Measurements from ENCODE around the gene ACSF3. TPM values are rescaled to one million over a fixed set of nuclear protein-coding genes. Genes with fewer than 3 reads are reported as not detected.

Gene ACSF3
- total RNA-seq, 1 donor from 2014 or later = 25.5 TPM

DNA sequence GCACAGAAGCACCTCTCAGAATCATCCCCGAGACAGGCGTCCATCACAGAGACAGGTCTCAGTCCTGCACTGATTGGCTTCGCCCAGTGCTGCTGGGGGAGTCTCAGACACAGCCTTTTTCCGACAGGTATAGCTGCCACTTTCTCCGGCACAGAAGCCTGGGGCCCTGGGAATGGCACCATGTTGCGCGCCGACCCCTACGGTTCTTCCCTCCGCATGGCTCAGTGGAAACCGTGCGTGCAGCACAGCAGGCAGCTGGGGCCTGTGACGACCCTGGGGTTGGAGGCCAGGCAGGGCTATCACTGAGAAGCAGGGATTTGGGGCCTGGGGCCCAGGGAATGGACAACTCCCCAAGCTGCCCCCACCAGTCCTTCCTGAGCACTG lies 48.2 kb downstream of the ACSF3 start:
- no peak for ATAC-seq
- DNase-seq (ENCODE audit: low spot score) = no peak

- ATAC-seq (no peak), DNase-seq (ENCODE audit: low spot score) (no peak)
These were observed 49.0 kb downstream of the ACSF3 start for GRCh38 chr16:89142474-89143195.

DNA sequence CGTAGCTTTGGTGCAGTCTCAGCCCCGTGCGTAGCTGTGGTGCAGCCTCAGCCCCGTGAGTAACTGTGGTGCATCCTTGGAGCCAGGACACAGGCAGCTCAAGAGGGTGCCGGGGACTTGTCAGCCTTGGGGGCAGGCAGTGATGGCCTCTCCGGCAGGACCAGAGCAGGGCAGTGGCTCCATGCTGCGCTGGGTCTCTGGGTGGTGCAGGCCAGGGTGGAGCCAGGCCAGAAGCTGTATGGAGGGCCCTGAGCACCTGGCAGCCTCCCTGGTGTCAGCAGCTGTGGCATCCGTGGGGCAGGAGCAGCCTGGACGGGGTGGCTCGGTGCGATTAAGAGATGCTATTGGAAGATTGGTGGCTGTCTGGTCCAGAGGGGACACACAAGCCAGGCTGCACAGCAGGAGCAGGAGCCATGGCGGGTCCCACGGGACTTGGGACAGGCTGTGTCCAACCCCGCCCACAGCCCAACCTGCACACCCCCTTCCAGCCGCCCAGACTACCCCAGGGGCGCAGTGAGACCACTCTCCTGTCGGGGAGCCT lies 49.6 kb downstream of the ACSF3 start:
- DNase-seq (ENCODE audit: low spot score) (no peak), ATAC-seq (no peak)

- DNase-seq (ENCODE audit: low spot score) (no peak), ATAC-seq (no peak)
These were observed 50.4 kb downstream of the ACSF3 start for GRCh38 chr16:89143911-89144675.

- DNase-seq (ENCODE audit: low spot score) (no peak), ATAC-seq (no peak)
These were observed 51.0 kb downstream of the ACSF3 start for GRCh38 chr16:89144681-89145080.

DNA sequence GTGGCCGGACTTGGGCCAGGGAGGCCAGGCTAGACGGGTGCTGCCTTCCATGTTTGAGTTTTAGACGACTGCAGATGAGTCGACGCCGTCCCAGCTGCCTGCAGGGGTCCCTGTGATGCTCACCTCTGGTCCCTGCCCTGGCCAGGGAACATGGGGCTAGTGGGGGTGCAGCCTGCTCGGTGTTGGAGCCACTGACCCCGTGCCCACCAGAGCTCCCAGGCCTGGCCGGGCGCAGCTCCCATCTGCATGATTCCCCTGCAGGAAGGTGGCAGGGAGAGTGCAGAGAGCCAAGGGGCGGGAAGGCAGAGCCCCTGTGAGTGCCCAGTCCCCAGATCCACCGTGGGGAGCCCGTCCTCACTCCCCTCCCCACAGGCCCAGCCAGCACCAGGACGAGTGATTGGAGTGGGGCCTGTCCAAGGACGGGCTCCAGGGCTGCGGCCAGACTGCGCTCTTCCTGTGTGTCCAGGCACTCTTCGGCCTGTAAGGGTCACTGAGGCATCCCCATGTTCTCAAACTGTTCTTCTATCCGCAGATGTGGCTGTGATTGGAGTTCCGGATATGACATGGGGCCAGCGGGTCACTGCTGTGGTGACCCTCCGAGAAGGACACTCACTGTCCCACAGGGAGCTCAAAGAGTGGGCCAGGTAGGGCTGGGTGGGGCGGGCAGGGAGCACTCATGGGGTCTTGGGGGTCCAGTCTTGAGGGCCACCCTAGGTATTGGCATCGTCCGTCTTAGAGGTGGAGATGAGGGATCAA lies 51.9 kb downstream of the ACSF3 start:
- no peak for DNase-seq (ENCODE audit: low spot score)
- no peak for ATAC-seq

DNA sequence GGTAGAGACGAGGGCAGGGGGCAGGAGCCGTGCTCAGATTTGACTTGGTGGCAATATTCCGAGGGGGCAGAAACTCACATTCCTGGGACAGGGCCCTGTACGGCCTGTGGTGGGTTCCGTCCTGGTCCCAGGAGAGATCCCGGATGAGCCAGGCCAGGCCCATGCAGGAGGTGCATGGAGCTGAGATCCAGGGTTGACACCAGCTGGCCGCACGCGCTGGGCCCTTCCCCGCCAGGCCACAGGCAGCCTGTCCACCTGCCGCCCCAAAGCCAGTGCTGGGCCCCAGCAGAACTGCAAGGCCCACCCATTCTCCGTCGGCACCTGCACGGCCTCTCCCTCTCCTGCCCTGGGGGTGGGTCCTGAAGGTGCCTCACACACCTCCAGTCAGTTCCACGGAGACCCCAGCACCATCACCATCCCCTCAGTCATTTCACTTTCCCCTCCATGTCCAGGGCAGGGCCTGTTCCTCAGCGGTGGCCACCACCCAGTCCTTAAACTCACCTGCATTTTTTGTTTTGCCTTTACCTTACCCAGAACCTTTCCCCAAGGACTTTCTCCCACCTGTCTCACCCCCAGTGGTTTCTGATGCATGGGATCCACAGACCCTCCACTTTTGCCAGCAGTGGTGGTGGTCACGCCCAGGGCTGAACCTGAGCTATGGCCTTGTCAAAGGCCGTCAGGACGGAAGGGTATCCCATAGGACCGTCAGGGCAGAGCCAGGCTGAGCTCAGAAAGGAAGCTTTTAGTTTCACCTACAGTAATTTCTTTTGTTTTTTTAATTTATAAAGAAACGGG lies 52.8 kb downstream of the ACSF3 start:
- ATAC-seq = no peak
- DNase-seq (ENCODE audit: low spot score) = no peak

DNA sequence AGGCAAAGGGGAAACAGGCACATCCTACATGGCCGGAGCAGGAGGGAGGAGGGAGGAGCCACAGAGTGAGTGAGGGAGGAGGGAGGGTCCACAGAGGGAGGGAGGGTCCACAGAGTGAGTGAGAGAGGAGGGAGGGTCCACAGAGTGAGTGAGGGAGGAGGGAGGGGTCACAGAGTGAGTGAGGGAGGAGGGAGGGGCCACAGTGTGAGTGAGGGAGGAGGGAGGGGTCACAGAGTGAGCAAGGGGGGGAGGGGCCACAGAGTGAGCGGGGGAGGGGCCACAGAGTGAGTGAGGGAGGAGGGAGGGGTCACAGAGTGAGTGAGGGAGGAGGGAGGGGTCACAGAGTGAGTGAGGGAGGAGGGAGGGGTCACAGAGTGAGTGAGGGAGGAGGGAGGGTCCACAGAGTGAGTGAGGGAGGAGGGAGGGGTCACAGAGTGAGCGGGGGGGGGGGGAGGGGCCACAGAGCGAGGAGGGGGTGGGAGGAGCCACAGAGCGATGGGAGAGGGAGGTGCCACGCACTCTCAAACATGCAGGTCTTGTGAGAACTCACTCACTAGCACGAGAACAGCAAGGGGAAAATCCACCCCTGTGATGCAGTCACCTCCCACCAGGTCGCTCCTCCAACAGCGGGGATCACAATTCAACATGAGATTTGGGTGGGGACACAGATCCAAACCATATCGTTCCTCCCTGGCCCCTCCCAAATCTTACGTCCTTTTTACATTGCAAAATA lies 53.6 kb downstream of the ACSF3 start:
- ATAC-seq = no peak
- DNase-seq (ENCODE audit: low spot score) = no peak

DNA sequence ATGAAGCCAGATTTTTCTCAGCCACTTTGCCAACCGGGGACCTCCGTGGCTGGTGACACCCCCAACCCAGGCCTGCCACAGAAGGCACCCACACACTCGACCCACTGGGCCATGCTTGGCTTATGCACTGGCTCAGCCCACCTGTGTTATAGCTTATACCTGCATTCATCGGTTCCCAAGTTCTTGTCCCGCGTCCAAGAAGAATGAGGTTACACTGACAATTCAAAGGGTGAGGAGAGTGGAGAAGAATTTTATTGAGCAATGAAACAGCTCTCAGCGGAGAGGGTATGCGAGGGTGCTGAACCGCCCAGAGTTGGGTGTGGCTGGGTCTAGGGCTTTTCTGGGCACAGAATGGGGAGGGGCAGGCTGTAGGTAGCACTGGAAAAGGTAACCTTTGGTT lies 55.7 kb downstream of the ACSF3 start:
- DNase-seq (ENCODE audit: low spot score) (no peak), ATAC-seq (no peak)

DNA sequence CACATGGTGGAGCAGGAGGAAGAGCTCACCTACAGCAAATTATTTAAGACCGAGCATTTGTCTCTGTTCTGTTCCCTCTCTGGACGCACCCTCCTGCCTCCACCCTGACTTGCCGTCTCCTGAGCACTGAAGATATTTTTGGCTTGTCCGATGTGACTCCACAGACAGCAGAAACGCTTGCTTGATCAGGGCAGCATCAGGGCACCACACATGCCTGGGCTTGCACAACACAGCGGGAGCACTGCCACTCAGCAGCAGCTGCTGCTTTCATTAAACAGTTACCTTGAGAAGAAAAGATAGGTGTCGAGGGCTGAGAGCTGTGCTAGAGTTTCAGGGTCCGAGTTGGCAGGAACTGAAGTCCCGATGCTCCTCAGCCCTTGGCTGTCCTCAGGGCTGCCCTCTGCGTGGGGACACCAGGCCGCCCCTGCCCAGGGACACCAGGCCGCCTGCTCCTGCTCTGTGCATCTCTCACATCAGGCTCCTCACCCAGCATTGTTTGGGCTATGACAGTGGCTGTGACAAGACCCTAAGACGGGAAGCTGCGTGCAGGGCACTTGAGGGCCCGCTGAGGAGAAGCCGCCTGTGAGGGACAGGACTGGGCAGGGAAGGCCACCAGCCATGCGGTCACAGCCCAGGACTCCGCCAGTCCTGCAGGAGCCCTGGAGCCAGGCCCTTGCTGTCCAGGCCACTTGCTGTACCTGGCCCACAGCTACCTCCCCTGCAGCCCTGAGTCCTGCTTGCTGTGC lies 56.6 kb downstream of the ACSF3 start:
- ATAC-seq (no peak), DNase-seq (ENCODE audit: low spot score) (no peak)

- DNase-seq (ENCODE audit: low spot score) (no peak), ATAC-seq (no peak)
These were observed 57.3 kb downstream of the ACSF3 start for GRCh38 chr16:89150981-89151380.

GRCh38 chr16:89152831-89153700 lies 59.4 kb downstream of the ACSF3 start:
- DNase-seq (ENCODE audit: low spot score) (no peak), ATAC-seq (no peak)

DNA sequence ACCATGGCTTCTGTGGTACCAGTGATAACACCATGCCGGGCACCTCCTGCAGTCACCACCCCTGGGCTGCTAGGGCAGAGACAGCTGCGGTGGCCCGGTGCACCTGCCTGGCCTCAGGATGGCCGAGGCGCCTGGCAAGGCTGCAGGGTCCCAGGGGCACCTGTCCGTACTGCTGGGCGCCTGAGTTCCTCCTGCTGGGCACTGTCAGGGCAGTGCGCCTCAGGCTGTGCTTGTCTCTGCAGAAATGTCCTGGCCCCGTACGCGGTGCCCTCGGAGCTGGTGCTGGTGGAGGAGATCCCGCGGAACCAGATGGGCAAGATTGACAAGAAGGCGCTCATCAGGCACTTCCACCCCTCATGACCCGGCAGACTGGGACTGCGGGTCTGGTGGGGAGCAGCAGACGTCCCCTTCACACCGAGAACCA lies 60.2 kb downstream of the ACSF3 start:
- DNase-seq (ENCODE audit: low spot score) (no peak), ATAC-seq (peak; percentile 21)

- DNase-seq (ENCODE audit: low spot score) = no peak
- ATAC-seq = peak; percentile 17
These were observed 60.9 kb downstream of the ACSF3 start for GRCh38 chr16:89154390-89155183.

- DNase-seq (ENCODE audit: low spot score) (no peak), ATAC-seq (peak; percentile 34)
These were observed 61.6 kb downstream of the ACSF3 start for GRCh38 chr16:89155184-89155679.

DNA sequence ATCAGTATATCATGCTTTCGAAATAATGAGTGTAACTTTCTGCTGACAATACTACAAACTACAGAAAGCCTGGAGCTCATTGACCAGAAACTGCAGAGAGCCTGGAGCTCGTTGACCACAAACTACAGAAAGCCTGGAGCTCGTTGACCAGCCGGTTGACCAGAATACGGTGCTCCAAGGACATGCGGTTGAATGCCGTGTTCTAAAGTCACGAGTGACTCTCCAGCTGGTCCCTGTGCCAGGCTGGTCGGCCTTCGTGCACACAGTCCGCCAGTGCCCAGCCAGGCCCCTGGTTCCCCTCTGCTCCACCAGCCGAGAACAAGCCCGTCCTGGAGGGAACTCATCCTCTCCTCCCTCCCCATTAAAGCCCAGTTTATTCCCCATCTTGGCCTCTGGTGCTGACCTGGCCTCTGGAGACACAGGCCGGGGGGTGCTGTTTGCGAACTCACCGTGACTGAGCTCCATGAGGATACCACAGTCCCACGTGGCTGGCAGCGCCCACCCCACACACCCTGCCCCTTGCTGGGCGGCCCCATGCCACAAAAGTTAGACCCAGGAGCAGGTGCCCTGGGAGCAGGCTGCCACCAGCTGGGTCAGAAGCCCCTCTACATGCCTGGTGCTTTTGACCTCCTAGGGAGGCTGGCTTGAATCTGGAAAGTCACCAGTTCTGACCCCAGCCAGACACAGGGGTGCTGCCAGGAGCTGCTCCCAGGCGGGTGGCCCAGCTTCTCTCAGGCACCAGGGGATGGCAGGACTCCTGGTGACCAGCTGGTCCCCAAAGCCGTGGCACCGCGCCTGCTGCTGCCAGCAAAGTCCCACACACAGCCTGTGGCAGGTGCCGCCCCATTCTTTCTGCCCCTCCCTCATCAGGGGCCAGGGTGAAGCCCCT lies 62.4 kb downstream of the ACSF3 start:
- ATAC-seq (peak; percentile 7), DNase-seq (ENCODE audit: low spot score) (no peak)
